GM23338 (cell line): ENCODE measurements around the gene NDUFS7. TPM values are rescaled to one million over a fixed set of nuclear protein-coding genes. Genes with fewer than 3 reads are reported as not detected.

Experiments
- ATAC-seq: fragments of 200-7000 bp; cut with Tn5 transposase; 3 replicates; pipeline ENCODE4 v1.9.1; 2020
- DNase-seq: peaks from one replicate; pipeline ENCODE4 v3.0.0-alpha.2; 2015; ENCODE audit warnings: low spot score
- H2AFZ ChIP-seq: fragments of 200-600 bp; sonication (generic); 2 replicates; pipeline ENCODE4 v1.8.0; 2016; ENCODE audit warnings: antibody characterized with exemption, mild to moderate bottlenecking, moderate library complexity
- H3F3A ChIP-seq: fragments of 200-600 bp; sonication (generic); replicated peaks from 2 replicates; pipeline ENCODE4 v1.8.0; 2017; ENCODE audit warnings: antibody characterized with exemption, mixed run types, low read depth
- H3K27ac ChIP-seq: fragments of 200-600 bp; sonication (generic); 2 replicates; pipeline ENCODE4 v1.6.1; 2016; ENCODE audit warnings: low read depth
- H3K27me3 ChIP-seq: fragments of 200-600 bp; sonication (generic); 2 replicates; pipeline ENCODE4 v1.8.0; 2016; ENCODE audit warnings: mild to moderate bottlenecking, mixed run types, moderate library complexity; ENCODE audit not compliant: insufficient read depth
- H3K36me3 ChIP-seq: fragments of 200-600 bp; sonication (generic); 2 replicates; pipeline ENCODE4 v1.8.0; 2016; ENCODE audit warnings: mild to moderate bottlenecking; ENCODE audit not compliant: insufficient read depth
- H3K4me1 ChIP-seq: fragments of 200-600 bp; sonication (generic); 2 replicates; pipeline ENCODE4 v1.8.0; 2016; ENCODE audit warnings: mild to moderate bottlenecking, moderate library complexity; ENCODE audit not compliant: insufficient read depth
- H3K4me2 ChIP-seq: fragments of 200-600 bp; sonication (generic); 2 replicates; pipeline ENCODE4 v1.7.1; 2017; ENCODE audit warnings: mixed run types
- H3K4me3 ChIP-seq: fragments of 200-600 bp; sonication (generic); 2 replicates; pipeline ENCODE4 v1.6.1; 2016; ENCODE audit warnings: mixed run types
- H3K79me2 ChIP-seq: fragments of 200-600 bp; sonication (generic); replicated peaks from 2 replicates; pipeline ENCODE4 v1.8.0; 2017; ENCODE audit warnings: mild to moderate bottlenecking; ENCODE audit not compliant: insufficient read depth
- H3K9me2 ChIP-seq: fragments of 200-600 bp; sonication (generic); 2 replicates; pipeline ENCODE4 v1.8.0; 2017; ENCODE audit not compliant: insufficient read depth
- H4K20me1 ChIP-seq: fragments of 200-600 bp; sonication (generic); replicated peaks from 2 replicates; pipeline ENCODE4 v1.8.0; 2017; ENCODE audit warnings: mild to moderate bottlenecking; ENCODE audit not compliant: insufficient read depth
- H3K27ac Mint-ChIP-seq: 2 replicates; pipeline ENCODE4 v1.8.0; 2020; ENCODE audit warnings: inconsistent platforms, mild to moderate bottlenecking, moderate library complexity, mixed read lengths
- H3K27me3 Mint-ChIP-seq: 3 replicates; pipeline ENCODE4 v1.8.0; 2022; ENCODE audit warnings: low read depth, mild to moderate bottlenecking, moderate library complexity, mixed read lengths, inconsistent platforms; ENCODE audit not compliant: insufficient read depth, poor library complexity
- H3K36me3 Mint-ChIP-seq: 3 replicates; pipeline ENCODE4 v1.8.0; 2021; ENCODE audit warnings: low read depth, mild to moderate bottlenecking, inconsistent platforms, moderate library complexity, mixed read lengths
- H3K4me1 Mint-ChIP-seq: 3 replicates; pipeline ENCODE4 v1.8.0; 2020; ENCODE audit warnings: mild to moderate bottlenecking, inconsistent platforms, mixed read lengths
- H3K4me3 Mint-ChIP-seq: 3 replicates; pipeline ENCODE4 v1.8.0; 2021; ENCODE audit warnings: moderate library complexity, mild to moderate bottlenecking, inconsistent platforms, mixed read lengths
- H3K9me3 Mint-ChIP-seq: 3 replicates; pipeline ENCODE4 v1.8.0; 2020; ENCODE audit warnings: moderate library complexity, mild to moderate bottlenecking, inconsistent platforms, mixed read lengths
- CREB1 ChIP-seq: fragments of 250-450 bp; sonication (Bioruptor Pico); IDR thresholded peaks from 2 replicates; pipeline ENCODE4 v1.5.0; 2020; ENCODE audit warnings: low read depth, mild to moderate bottlenecking, moderate library complexity
- EZH2 ChIP-seq: fragments of 200-600 bp; sonication (generic); IDR thresholded peaks from one replicate; pipeline ENCODE4 v1.8.0; 2017; ENCODE audit warnings: antibody characterized with exemption, mild to moderate bottlenecking, low read depth; ENCODE audit not compliant: unreplicated experiment
- EZH2phosphoT487 ChIP-seq: fragments of 200-600 bp; sonication (generic); IDR thresholded peaks from one replicate; pipeline ENCODE4 v1.8.1; 2018; ENCODE audit warnings: antibody characterized with exemption; ENCODE audit not compliant: unreplicated experiment
- JUNB ChIP-seq: IDR thresholded peaks from one replicate; pipeline ENCODE4 v1.6.1; 2016; ENCODE audit warnings: antibody characterized with exemption; ENCODE audit not compliant: unreplicated experiment
- NANOG ChIP-seq: IDR thresholded peaks from 2 replicates; pipeline ENCODE4 v1.6.1; 2016; ENCODE audit warnings: antibody characterized with exemption, borderline replicate concordance
- POLR2AphosphoS5 ChIP-seq: IDR thresholded peaks from 2 replicates; pipeline ENCODE4 v1.6.1; 2016; ENCODE audit warnings: antibody characterized with exemption, low read depth
- ZNF114 ChIP-seq: fragments of 250-450 bp; sonication (Bioruptor Pico); IDR thresholded peaks from 2 replicates; pipeline ENCODE4 v1.5.0; 2020; ENCODE audit warnings: mild to moderate bottlenecking, moderate library complexity
- ZNF331 ChIP-seq: fragments of 250-450 bp; sonication (Bioruptor Pico); IDR thresholded peaks from 2 replicates; pipeline ENCODE4 v1.5.0; 2020; ENCODE audit warnings: low read depth, mild to moderate bottlenecking, moderate library complexity
- polyA plus RNA-seq: library from polyadenylated mRNA; unstranded; fragments of >200 nt; fragmentation: Nextera tagmentation; extraction: Ambion mirVana; gene quantifications from 2 replicates; pipeline ENCODE4 v1.2.1, GENCODE V29; 2016
- total RNA-seq: library from RNA; depleted of rRNA; stranded (reverse); fragments of >200 nt; shearing (Covaris generic); gene quantifications from 2 replicates; pipeline ENCODE4 v1.2.3, GENCODE V29; 2014
- TF ChIP-seq, protein P1 (sequence below): IDR thresholded peaks from one replicate; pipeline ENCODE4 v1.6.1; 2018; ENCODE audit warnings: antibody characterized with exemption; ENCODE audit not compliant: unreplicated experiment
- TF ChIP-seq, protein P2 (sequence below), 2 experiments: fragments of 200-600 bp in 1 of 2; sonication (generic) in 1 of 2; conservative IDR thresholded peaks; 2 replicates each; pipeline versions ENCODE4 v1.5.1 to v1.6.1; 2016 to 2017; ENCODE audit warnings: antibody characterized with exemption in 2 of 2, low read depth in 2 of 2, mild to moderate bottlenecking in 2 of 2, moderate library complexity in 1 of 2
- TF ChIP-seq, protein P3 (sequence below): fragments of 250-450 bp; sonication (Bioruptor Pico); IDR thresholded peaks from 2 replicates; pipeline ENCODE4 v1.5.0; 2020; ENCODE audit warnings: mild to moderate bottlenecking, moderate library complexity

NDUFS7 gene
- total and polyA plus RNA-seq, 2 experiments from 2014 or later: 132 to 203 TPM

DNA sequence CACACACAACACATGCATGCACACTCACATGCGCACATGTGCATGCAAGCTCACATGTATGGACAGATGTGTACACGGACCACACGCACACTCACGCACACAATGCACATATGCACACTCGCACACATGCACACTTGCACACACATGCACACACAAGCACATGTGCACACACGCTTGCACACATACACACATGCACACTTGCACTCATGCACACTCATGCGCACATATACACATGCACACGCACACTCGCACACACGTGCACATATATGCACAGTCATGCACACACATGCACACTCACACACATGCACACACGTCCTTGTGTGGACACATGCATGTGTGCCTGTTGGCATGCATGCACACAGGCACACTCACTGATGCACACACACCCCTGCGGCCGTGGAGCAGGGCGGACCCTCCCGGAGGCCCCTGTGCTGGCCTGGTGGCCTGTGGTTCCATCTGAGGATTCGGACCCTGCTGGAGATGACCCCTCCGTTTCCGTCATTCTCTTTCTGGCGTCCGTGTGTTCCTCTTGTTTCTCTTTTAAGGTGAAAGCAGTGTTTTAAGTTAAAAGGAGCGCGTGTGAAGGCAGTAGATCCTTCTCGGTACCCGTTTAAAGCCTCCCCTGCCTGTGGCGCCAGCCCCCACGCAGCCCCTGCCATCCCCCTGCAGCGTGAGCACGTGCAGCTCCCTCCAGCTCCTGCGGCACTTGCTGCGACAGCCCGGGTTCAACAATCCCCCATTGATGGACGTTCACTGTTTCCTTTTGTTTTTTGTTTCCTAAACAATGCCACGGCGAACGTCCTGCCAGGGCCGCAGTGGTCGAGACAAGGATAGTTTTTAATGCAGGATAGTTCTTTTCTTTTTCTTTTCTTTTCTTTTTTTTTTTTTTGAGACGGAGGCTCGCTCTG lies 5.6 kb downstream of the NDUFS7 start:
- no peak for DNase-seq
- TF ChIP-seq POLR2AphosphoS5 (no peak), EZH2 (no peak), ZNF114 (CRISPR knock-in tag) (no peak), ZNF331 (no peak), CREB1 (no peak), NANOG (no peak), JUNB (no peak), EZH2phosphoT487 (no peak)
- TF ChIP-seq, protein P1, sequence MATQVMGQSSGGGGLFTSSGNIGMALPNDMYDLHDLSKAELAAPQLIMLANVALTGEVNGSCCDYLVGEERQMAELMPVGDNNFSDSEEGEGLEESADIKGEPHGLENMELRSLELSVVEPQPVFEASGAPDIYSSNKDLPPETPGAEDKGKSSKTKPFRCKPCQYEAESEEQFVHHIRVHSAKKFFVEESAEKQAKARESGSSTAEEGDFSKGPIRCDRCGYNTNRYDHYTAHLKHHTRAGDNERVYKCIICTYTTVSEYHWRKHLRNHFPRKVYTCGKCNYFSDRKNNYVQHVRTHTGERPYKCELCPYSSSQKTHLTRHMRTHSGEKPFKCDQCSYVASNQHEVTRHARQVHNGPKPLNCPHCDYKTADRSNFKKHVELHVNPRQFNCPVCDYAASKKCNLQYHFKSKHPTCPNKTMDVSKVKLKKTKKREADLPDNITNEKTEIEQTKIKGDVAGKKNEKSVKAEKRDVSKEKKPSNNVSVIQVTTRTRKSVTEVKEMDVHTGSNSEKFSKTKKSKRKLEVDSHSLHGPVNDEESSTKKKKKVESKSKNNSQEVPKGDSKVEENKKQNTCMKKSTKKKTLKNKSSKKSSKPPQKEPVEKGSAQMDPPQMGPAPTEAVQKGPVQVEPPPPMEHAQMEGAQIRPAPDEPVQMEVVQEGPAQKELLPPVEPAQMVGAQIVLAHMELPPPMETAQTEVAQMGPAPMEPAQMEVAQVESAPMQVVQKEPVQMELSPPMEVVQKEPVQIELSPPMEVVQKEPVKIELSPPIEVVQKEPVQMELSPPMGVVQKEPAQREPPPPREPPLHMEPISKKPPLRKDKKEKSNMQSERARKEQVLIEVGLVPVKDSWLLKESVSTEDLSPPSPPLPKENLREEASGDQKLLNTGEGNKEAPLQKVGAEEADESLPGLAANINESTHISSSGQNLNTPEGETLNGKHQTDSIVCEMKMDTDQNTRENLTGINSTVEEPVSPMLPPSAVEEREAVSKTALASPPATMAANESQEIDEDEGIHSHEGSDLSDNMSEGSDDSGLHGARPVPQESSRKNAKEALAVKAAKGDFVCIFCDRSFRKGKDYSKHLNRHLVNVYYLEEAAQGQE: no peak
- TF ChIP-seq, protein P2, sequence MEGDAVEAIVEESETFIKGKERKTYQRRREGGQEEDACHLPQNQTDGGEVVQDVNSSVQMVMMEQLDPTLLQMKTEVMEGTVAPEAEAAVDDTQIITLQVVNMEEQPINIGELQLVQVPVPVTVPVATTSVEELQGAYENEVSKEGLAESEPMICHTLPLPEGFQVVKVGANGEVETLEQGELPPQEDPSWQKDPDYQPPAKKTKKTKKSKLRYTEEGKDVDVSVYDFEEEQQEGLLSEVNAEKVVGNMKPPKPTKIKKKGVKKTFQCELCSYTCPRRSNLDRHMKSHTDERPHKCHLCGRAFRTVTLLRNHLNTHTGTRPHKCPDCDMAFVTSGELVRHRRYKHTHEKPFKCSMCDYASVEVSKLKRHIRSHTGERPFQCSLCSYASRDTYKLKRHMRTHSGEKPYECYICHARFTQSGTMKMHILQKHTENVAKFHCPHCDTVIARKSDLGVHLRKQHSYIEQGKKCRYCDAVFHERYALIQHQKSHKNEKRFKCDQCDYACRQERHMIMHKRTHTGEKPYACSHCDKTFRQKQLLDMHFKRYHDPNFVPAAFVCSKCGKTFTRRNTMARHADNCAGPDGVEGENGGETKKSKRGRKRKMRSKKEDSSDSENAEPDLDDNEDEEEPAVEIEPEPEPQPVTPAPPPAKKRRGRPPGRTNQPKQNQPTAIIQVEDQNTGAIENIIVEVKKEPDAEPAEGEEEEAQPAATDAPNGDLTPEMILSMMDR (conservative IDR thresholded peaks at IDR 0.05; ENCODE audit: low read depth in 2 of 2): no peak
- TF ChIP-seq, protein P3, sequence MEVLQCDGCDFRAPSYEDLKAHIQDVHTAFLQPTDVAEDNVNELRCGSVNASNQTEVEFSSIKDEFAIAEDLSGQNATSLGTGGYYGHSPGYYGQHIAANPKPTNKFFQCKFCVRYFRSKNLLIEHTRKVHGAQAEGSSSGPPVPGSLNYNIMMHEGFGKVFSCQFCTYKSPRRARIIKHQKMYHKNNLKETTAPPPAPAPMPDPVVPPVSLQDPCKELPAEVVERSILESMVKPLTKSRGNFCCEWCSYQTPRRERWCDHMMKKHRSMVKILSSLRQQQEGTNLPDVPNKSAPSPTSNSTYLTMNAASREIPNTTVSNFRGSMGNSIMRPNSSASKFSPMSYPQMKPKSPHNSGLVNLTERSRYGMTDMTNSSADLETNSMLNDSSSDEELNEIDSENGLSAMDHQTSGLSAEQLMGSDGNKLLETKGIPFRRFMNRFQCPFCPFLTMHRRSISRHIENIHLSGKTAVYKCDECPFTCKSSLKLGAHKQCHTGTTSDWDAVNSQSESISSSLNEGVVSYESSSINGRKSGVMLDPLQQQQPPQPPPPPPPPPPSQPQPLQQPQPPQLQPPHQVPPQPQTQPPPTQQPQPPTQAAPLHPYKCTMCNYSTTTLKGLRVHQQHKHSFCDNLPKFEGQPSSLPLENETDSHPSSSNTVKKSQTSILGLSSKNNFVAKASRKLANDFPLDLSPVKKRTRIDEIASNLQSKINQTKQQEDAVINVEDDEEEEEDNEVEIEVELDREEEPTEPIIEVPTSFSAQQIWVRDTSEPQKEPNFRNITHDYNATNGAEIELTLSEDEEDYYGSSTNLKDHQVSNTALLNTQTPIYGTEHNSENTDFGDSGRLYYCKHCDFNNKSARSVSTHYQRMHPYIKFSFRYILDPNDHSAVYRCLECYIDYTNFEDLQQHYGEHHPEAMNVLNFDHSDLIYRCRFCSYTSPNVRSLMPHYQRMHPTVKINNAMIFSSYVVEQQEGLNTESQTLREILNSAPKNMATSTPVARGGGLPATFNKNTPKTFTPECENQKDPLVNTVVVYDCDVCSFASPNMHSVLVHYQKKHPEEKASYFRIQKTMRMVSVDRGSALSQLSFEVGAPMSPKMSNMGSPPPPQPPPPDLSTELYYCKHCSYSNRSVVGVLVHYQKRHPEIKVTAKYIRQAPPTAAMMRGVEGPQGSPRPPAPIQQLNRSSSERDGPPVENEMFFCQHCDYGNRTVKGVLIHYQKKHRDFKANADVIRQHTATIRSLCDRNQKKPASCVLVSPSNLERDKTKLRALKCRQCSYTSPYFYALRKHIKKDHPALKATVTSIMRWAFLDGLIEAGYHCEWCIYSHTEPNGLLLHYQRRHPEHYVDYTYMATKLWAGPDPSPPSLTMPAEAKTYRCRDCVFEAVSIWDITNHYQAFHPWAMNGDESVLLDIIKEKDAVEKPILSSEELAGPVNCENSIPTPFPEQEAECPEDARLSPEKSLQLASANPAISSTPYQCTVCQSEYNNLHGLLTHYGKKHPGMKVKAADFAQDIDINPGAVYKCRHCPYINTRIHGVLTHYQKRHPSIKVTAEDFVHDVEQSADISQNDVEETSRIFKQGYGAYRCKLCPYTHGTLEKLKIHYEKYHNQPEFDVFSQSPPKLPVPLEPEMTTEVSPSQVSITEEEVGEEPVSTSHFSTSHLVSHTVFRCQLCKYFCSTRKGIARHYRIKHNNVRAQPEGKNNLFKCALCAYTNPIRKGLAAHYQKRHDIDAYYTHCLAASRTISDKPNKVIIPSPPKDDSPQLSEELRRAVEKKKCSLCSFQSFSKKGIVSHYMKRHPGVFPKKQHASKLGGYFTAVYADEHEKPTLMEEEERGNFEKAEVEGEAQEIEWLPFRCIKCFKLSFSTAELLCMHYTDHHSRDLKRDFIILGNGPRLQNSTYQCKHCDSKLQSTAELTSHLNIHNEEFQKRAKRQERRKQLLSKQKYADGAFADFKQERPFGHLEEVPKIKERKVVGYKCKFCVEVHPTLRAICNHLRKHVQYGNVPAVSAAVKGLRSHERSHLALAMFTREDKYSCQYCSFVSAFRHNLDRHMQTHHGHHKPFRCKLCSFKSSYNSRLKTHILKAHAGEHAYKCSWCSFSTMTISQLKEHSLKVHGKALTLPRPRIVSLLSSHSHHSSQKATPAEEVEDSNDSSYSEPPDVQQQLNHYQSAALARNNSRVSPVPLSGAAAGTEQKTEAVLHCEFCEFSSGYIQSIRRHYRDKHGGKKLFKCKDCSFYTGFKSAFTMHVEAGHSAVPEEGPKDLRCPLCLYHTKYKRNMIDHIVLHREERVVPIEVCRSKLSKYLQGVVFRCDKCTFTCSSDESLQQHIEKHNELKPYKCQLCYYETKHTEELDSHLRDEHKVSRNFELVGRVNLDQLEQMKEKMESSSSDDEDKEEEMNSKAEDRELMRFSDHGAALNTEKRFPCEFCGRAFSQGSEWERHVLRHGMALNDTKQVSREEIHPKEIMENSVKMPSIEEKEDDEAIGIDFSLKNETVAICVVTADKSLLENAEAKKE (CRISPR knock-in tag): no peak
- H3K4me3 Mint-ChIP-seq: no peak overlapping the region

More for the DNA sequence above, 5.6 kb downstream of the NDUFS7 start:
- Mint-ChIP-seq H3K27me3 (peaks cover 1% of the 10 kb centered on the region), H3K36me3 (peaks cover 31% of the 10 kb centered on the region), H3K27ac (no peak overlapping the region), H3K9me3 (no peaks in the 10 kb centered on the region), H3K4me1 (peaks cover 3% of the 10 kb centered on the region; the same call in 2 of the 3 replicates)
- Histone ChIP-seq H3K79me2 (peaks cover 12% of the 10 kb centered on the region), H3K9me2 (no peaks in the 10 kb centered on the region), H3K27ac (no peak overlapping the region), H3K36me3 (no peaks in the 10 kb centered on the region), H3F3A (peaks cover 18% of the 10 kb centered on the region), H3K27me3 (no peaks in the 10 kb centered on the region), H3K4me2 (no peak overlapping the region), H3K4me1 (peaks cover 6% of the 10 kb centered on the region; the same call in 1 of the 2 replicates), H2AFZ (no peak overlapping the region), H4K20me1 (peaks cover 5% of the 10 kb centered on the region; the same call in 1 of the 2 replicates), H3K4me3 (no peak overlapping the region)
- ATAC-seq: no peak
